MM.1S (cell line): ENCODE measurements around the gene SAMHD1.

Experiments
- DNase-seq: peaks from one replicate; pipeline ENCODE4 v3.0.0-alpha.2; 2015
- H2AFZ ChIP-seq: fragments of 300-600 bp; sonication (generic); 2 replicates; pipeline ENCODE4 v1.6.0; 2016; ENCODE audit warnings: antibody characterized with exemption, low read length
- H3F3A ChIP-seq: fragments of 300-600 bp; sonication (generic); 2 replicates; pipeline ENCODE4 v1.6.1; 2016; ENCODE audit warnings: mild to moderate bottlenecking, antibody characterized with exemption, low read length, moderate library complexity, mixed read lengths; ENCODE audit not compliant: insufficient read depth
- H3K27ac ChIP-seq: fragments of 300-600 bp; sonication (generic); 2 replicates; pipeline ENCODE4 v1.5.1; 2016; ENCODE audit warnings: mild to moderate bottlenecking, low read length
- H3K27me3 ChIP-seq: fragments of 300-600 bp; sonication (generic); replicated peaks from 2 replicates; pipeline ENCODE4 v1.6.0; 2016; ENCODE audit warnings: low read length; ENCODE audit not compliant: insufficient read depth
- H3K36me3 ChIP-seq: fragments of 300-600 bp; sonication (generic); replicated peaks from 2 replicates; pipeline ENCODE4 v1.6.1; 2016; ENCODE audit warnings: mild to moderate bottlenecking, low read length, mixed read lengths; ENCODE audit not compliant: insufficient read depth
- H3K4me1 ChIP-seq: fragments of 300-600 bp; sonication (generic); 2 replicates; pipeline ENCODE4 v1.6.1; 2016; ENCODE audit warnings: low read length, mixed read lengths
- H3K4me2 ChIP-seq: fragments of 300-600 bp; sonication (generic); 2 replicates; pipeline ENCODE4 v1.6.0; 2016; ENCODE audit warnings: low read depth, low read length
- H3K4me3 ChIP-seq: fragments of 300-600 bp; sonication (generic); 2 replicates; pipeline ENCODE4 v1.5.1; 2016; ENCODE audit warnings: low read length, mixed read lengths
- H3K79me2 ChIP-seq: fragments of 300-600 bp; sonication (generic); 2 replicates; pipeline ENCODE4 v1.6.1; 2016; ENCODE audit warnings: mixed run types, low read length, mixed read lengths
- H3K9ac ChIP-seq: fragments of 300-600 bp; sonication (generic); 2 replicates; pipeline ENCODE4 v1.6.1; 2016; ENCODE audit warnings: low read length, mixed read lengths
- H3K9me2 ChIP-seq: fragments of 300-600 bp; sonication (generic); replicated peaks from 2 replicates; pipeline ENCODE4 v1.6.1; 2016; ENCODE audit warnings: mild to moderate bottlenecking, low read length, mixed read lengths; ENCODE audit not compliant: insufficient read depth
- H3K9me3 ChIP-seq: fragments of 300-600 bp; sonication (generic); replicated peaks from 2 replicates; pipeline ENCODE4 v1.6.1; 2016; ENCODE audit warnings: mild to moderate bottlenecking, low read length, mixed read lengths; ENCODE audit not compliant: insufficient read depth
- H4K20me1 ChIP-seq: fragments of 300-600 bp; sonication (generic); 2 replicates; pipeline ENCODE4 v1.6.1; 2016; ENCODE audit warnings: mild to moderate bottlenecking, low read length, moderate library complexity, mixed read lengths; ENCODE audit not compliant: insufficient read depth
- CTCF ChIP-seq: fragments of 300-600 bp; sonication (generic); IDR thresholded peaks from 2 replicates; pipeline ENCODE4 v1.5.1; 2016; ENCODE audit warnings: antibody characterized with exemption, low read length, mixed read lengths
- EZH2 ChIP-seq: fragments of 300-600 bp; sonication (generic); optimal IDR thresholded peaks from 2 replicates; pipeline ENCODE3; 2017; ENCODE audit warnings: low read depth, mild to moderate bottlenecking, antibody characterized with exemption, low read length, mixed read lengths
- EZH2phosphoT487 ChIP-seq: fragments of 300-600 bp; sonication (generic); IDR thresholded peaks from 2 replicates; pipeline ENCODE4 v1.6.1; 2018; ENCODE audit warnings: antibody characterized with exemption, low read length

SAMHD1 gene

GRCh38 chr20:36854348-36855240 lies 96.9 kb downstream of the SAMHD1 start:
- DNase-seq, result no peak
- H3K9me3 ChIP-seq, result no peaks in the 10 kb centered on the region
- no peaks in the 10 kb centered on the region for H3K27me3 ChIP-seq
- no peaks in the 10 kb centered on the region for H3K4me1 ChIP-seq
- TF ChIP-seq CTCF, result no peak
- TF ChIP-seq EZH2phosphoT487, result no peak
- TF ChIP-seq EZH2, result no peak
- no peak overlapping the region for H3K4me2 ChIP-seq
- no peak overlapping the region for H2AFZ ChIP-seq
- H3K36me3 ChIP-seq, result no peaks in the 10 kb centered on the region
- H3K79me2 ChIP-seq, result no peaks in the 10 kb centered on the region
- H3F3A ChIP-seq, result no peaks in the 10 kb centered on the region
- H3K27ac ChIP-seq, result no peak overlapping the region
- H3K9ac ChIP-seq, result no peak overlapping the region
- H3K4me3 ChIP-seq, result no peak overlapping the region
- no peaks in the 10 kb centered on the region for H4K20me1 ChIP-seq
- no peaks in the 10 kb centered on the region for H3K9me2 ChIP-seq

DNA sequence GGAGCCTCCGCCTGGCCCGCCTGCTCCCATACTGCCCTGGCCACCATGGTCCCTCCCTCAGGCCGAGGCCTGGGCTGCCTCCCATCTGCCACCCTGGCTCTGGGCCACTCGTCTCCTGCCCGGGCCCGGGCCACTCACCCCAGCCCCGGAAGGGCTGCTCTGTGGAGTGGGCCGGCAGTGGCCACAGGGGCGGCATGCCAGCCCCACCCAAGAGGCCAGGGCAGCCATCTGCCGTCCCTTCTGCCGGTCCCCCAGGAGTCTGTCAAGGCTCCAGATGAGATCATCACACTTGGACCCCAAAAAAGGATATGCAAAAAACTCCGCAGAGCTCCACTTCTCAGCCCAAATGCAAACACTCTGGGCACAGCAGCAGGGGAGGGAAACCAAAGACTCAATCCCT lies 99.3 kb downstream of the SAMHD1 start:
- Histone ChIP-seq H3K79me2 (no peaks in the 10 kb centered on the region), H3K36me3 (no peaks in the 10 kb centered on the region), H3K9me3 (no peaks in the 10 kb centered on the region), H3K9me2 (no peaks in the 10 kb centered on the region), H3K9ac (no peak overlapping the region), H3K4me3 (no peak overlapping the region), H3F3A (no peaks in the 10 kb centered on the region), H3K27me3 (no peaks in the 10 kb centered on the region), H2AFZ (no peak overlapping the region), H4K20me1 (no peaks in the 10 kb centered on the region), H3K4me2 (no peak overlapping the region), H3K4me1 (no peaks in the 10 kb centered on the region), H3K27ac (no peak overlapping the region)
- no peak for DNase-seq
- TF ChIP-seq EZH2phosphoT487 (no peak), CTCF (no peak), EZH2 (no peak)

DNA sequence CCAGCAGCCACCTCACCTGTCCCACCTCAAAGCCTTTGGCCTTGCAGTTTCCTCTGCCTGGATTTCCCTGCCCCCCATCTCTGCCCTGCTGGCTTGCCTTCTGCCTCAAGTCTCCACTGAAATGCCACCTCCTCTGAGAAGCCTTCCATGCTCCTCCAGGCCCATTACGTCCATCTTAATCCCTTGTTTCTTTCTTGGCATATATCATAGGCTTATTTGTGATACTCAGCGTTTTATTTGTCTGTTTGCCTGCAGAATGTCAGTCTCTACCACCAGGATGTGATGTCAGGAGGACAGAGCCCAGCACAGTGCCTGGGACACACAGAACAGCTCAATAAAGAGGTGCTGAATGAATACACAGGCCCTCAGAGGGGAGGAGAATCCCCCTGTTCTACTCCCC lies 100.0 kb downstream of the SAMHD1 start:
- no peak overlapping the region for H3K4me2 ChIP-seq
- H2AFZ ChIP-seq, result no peak overlapping the region
- H3K79me2 ChIP-seq, result no peaks in the 10 kb centered on the region
- no peaks in the 10 kb centered on the region for H3K27me3 ChIP-seq
- no peaks in the 10 kb centered on the region for H3K36me3 ChIP-seq
- no peaks in the 10 kb centered on the region for H3K4me1 ChIP-seq
- no peaks in the 10 kb centered on the region for H4K20me1 ChIP-seq
- no peak overlapping the region for H3K9ac ChIP-seq
- H3K9me3 ChIP-seq, result no peaks in the 10 kb centered on the region
- no peak for TF ChIP-seq EZH2
- TF ChIP-seq EZH2phosphoT487, result no peak
- TF ChIP-seq CTCF, result no peak
- no peak overlapping the region for H3K4me3 ChIP-seq
- no peaks in the 10 kb centered on the region for H3K9me2 ChIP-seq
- no peak for DNase-seq
- H3K27ac ChIP-seq, result no peak overlapping the region
- no peaks in the 10 kb centered on the region for H3F3A ChIP-seq
